SK-N-MC (cell line): ENCODE data around the gene EFTUD2.

Experiments
- EZH2 ChIP-seq: fragments of 200-600 bp; sonication (generic); IDR thresholded peaks from one replicate; pipeline ENCODE4 v1.6.1; 2017; ENCODE audit warnings: antibody characterized with exemption
- POLR2AphosphoS5 ChIP-seq: IDR thresholded peaks from 2 replicates; pipeline ENCODE4 v1.6.1; 2012; ENCODE audit warnings: mild to moderate bottlenecking, low read depth, low read length, borderline replicate concordance

GRCh38 chr17:44894642-44895041 lies 4.6 kb downstream of the EFTUD2 start:
- TF ChIP-seq EZH2 (no peak), POLR2AphosphoS5 (no peak)
